Measurements from ENCODE around the gene SHISA5.
"Not testable (repeated sequence)": the region's sequence is repeated elsewhere in the genome, so short reads cannot be mapped to it uniquely, and the experiment has no call there.

Gene SHISA5

GRCh38 chr3:48500656-48501055, 3.3 kb downstream of the SHISA5 start:
- Histone ChIP-seq H3K4me3 (ENCODE audit: low read length) (no peak overlapping the region), H3K9me3 (replicated peaks; ENCODE audit: low read length) (no peaks in the 10 kb centered on the region), H3K27me3 (ENCODE audit: control insufficient read depth, insufficient read depth, low read length) (no peaks in the 10 kb centered on the region), H3K4me1 (ENCODE audit: control insufficient read depth, insufficient read depth, low read length) (peaks cover 26% of the 10 kb centered on the region), H3K4me2 (ENCODE audit: low read length) (no peak overlapping the region), H3K36me3 (ENCODE audit: insufficient read depth, low read length) (peaks cover 4% of the 10 kb centered on the region), H3K9ac (ENCODE audit: low read depth, low read length) (no peak overlapping the region)

GRCh38 chr3:48493203-48493501, 10.8 kb downstream of the SHISA5 start:
- H3K27me3 ChIP-seq (ENCODE audit: control insufficient read depth, insufficient read depth, low read length) = no peaks in the 10 kb centered on the region
- no peak overlapping the region for H3K9ac ChIP-seq (ENCODE audit: low read depth, low read length)
- no peak overlapping the region for H3K4me2 ChIP-seq (ENCODE audit: low read length)
- no peaks in the 10 kb centered on the region for H3K9me3 ChIP-seq (replicated peaks; ENCODE audit: low read length)
- H3K36me3 ChIP-seq (ENCODE audit: insufficient read depth, low read length) = peaks cover 7% of the 10 kb centered on the region
- no peaks in the 10 kb centered on the region for H3K4me1 ChIP-seq (ENCODE audit: control insufficient read depth, insufficient read depth, low read length)
- no peak overlapping the region for H3K4me3 ChIP-seq (ENCODE audit: low read length)

GRCh38 chr3:48492461-48493202, 11.3 kb downstream of the SHISA5 start:
- no peaks in the 10 kb centered on the region for H3K4me1 ChIP-seq (ENCODE audit: control insufficient read depth, insufficient read depth, low read length)
- H3K4me3 ChIP-seq (ENCODE audit: low read length) = no peak overlapping the region
- no peak overlapping the region for H3K9ac ChIP-seq (ENCODE audit: low read depth, low read length)
- no peaks in the 10 kb centered on the region for H3K9me3 ChIP-seq (replicated peaks; ENCODE audit: low read length)
- no peak overlapping the region for H3K4me2 ChIP-seq (ENCODE audit: low read length)
- no peaks in the 10 kb centered on the region for H3K27me3 ChIP-seq (ENCODE audit: control insufficient read depth, insufficient read depth, low read length)
- H3K36me3 ChIP-seq (ENCODE audit: insufficient read depth, low read length) = peaks cover 4% of the 10 kb centered on the region

DNA sequence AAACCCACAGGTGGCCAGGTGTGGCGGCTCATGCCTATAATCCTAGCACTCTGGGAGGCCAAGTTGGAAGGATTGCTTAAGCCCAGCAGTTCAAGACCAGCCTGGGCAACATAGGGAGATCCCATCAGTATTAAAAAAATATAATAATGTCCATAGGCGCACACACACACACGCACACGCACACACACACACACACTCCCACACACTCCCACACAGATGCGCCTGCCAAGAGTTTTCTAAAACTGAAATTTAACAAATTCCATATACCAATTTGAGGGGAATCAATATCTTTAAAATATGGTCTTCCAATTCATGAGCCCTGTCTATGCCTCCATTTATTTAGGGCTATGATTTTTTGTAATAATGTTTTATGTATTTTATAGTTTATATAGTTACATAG, 17.0 kb downstream of the SHISA5 start:
- Histone ChIP-seq H3K36me3 (ENCODE audit: insufficient read depth, low read length) (peaks cover 4% of the 10 kb centered on the region), H3K4me1 (ENCODE audit: control insufficient read depth, insufficient read depth, low read length) (no peaks in the 10 kb centered on the region), H3K27me3 (ENCODE audit: control insufficient read depth, insufficient read depth, low read length) (no peaks in the 10 kb centered on the region), H3K4me3 (ENCODE audit: low read length) (no peak overlapping the region), H3K4me2 (ENCODE audit: low read length) (no peak overlapping the region), H3K9me3 (replicated peaks; ENCODE audit: low read length) (no peaks in the 10 kb centered on the region), H3K9ac (ENCODE audit: low read depth, low read length) (no peak overlapping the region)

GRCh38 chr3:48482822-48483221, 21.2 kb downstream of the SHISA5 start:
- H3K9me3 ChIP-seq (replicated peaks; ENCODE audit: low read length); H3K4me2 ChIP-seq (ENCODE audit: low read length); H3K4me3 ChIP-seq (ENCODE audit: low read length); H3K4me1 ChIP-seq (ENCODE audit: control insufficient read depth, insufficient read depth, low read length); H3K27me3 ChIP-seq (ENCODE audit: control insufficient read depth, insufficient read depth, low read length); H3K36me3 ChIP-seq (ENCODE audit: insufficient read depth, low read length); H3K9ac ChIP-seq (ENCODE audit: low read depth, low read length): not testable (repeated sequence)

DNA sequence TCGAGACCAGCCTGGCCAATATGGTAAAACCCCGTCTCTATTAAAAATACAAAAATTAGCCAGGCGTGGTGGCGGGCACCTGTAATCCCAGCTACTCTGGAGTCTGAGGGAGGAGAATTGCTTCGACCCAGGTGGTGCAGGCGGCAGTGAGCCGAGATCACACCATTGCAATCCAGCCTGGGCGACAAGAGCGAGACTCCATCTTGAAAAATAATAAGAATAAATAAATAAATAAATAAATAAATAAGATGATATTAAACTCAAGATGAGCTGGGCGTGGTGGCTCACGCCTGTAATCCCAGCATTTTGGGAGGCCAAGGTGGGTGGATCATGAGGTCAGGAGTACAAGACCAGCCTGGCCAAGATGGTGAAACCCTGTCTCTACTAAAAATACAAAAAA, 23.1 kb downstream of the SHISA5 start:
- not testable (repeated sequence) for H3K4me3 ChIP-seq (ENCODE audit: low read length); H3K9ac ChIP-seq (ENCODE audit: low read depth, low read length); H3K27me3 ChIP-seq (ENCODE audit: control insufficient read depth, insufficient read depth, low read length); H3K4me2 ChIP-seq (ENCODE audit: low read length); H3K9me3 ChIP-seq (replicated peaks; ENCODE audit: low read length); H3K4me1 ChIP-seq (ENCODE audit: control insufficient read depth, insufficient read depth, low read length); H3K36me3 ChIP-seq (ENCODE audit: insufficient read depth, low read length)

DNA sequence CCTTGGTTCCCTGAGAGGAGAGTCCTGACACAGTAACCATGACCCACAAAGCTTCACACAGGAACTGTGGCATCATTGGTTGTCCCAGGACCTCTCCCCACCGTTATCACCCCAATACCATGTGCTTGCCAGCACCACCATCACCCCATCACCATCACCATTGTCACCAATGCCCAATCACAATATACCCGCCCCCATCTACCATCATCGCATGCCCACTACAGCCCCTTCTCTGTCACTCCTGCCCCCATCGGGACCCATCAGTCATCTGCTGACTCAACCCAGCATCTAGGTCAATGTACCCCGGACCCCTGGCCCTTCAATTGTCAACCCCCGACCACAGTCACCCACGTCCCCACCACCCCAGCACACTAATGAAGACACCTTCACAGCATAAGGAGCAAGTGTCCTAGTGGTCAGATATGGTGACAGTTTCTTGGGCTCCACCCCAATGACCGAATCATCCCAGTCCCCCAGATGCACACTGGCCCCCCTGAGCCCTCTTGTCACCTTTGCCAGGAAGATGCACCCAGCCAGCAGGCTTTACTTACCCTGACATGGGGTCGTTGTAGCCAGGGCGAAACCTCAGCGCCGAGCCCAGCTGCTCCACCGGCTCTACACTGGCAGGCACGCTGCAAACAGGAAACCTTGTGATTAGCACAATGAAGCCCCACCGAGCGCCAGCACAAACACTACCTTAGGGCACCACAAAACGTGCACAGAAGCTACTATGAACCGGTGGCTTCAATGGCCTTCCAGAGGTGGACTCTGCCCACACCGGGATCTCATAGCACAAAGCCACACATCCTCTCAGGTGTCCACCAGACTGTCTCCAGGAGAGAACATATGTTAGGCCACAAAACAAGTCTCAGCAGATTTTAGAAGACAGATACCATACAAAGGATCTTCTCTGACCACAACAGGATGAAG, 25.1 kb downstream of the SHISA5 start:
- Histone ChIP-seq H3K27me3 (ENCODE audit: control insufficient read depth, insufficient read depth, low read length) (no peaks in the 10 kb centered on the region), H3K4me3 (ENCODE audit: low read length) (no peak overlapping the region), H3K4me1 (ENCODE audit: control insufficient read depth, insufficient read depth, low read length) (no peaks in the 10 kb centered on the region), H3K4me2 (ENCODE audit: low read length) (no peak overlapping the region), H3K36me3 (ENCODE audit: insufficient read depth, low read length) (no peaks in the 10 kb centered on the region), H3K9me3 (replicated peaks; ENCODE audit: low read length) (no peaks in the 10 kb centered on the region), H3K9ac (ENCODE audit: low read depth, low read length) (no peak overlapping the region)

DNA sequence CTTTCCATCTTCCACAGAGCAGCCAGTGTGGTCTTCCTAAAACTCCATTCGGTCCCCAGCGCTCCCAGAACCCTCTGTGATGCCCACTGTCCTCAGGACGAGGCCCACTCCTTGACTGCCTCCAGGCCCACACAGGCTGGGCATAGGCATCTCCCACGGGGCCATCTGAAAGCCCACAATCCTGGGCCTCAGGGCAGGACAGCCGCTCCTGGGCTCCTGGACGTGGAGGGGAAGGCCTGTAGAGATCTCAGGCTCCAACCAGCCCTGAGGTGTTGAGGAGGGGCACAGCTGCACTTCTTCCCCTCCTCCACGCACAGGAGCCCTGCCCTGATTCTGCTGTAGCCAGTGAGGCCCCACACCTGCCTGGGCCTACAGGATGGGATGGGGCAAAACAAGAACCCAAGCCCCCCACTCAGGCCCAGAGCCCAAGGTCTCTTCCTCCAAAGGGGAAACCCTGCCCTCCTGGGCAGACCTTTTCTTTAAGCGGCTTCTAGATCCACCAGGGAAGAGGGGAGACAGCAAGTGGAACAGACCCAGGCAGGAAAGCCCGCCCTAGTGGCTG, 25.9 kb downstream of the SHISA5 start:
- Histone ChIP-seq H3K36me3 (ENCODE audit: insufficient read depth, low read length) (no peaks in the 10 kb centered on the region), H3K9me3 (replicated peaks; ENCODE audit: low read length) (no peaks in the 10 kb centered on the region), H3K9ac (ENCODE audit: low read depth, low read length) (no peak overlapping the region), H3K4me2 (ENCODE audit: low read length) (no peak overlapping the region), H3K4me1 (ENCODE audit: control insufficient read depth, insufficient read depth, low read length) (peaks cover 5% of the 10 kb centered on the region), H3K27me3 (ENCODE audit: control insufficient read depth, insufficient read depth, low read length) (no peaks in the 10 kb centered on the region), H3K4me3 (ENCODE audit: low read length) (no peak overlapping the region)

- H3K9ac ChIP-seq (ENCODE audit: low read depth, low read length) = no peak overlapping the region
- H3K9me3 ChIP-seq (replicated peaks; ENCODE audit: low read length) = no peaks in the 10 kb centered on the region
- H3K4me3 ChIP-seq (ENCODE audit: low read length) = no peak overlapping the region
These were observed 27.4 kb downstream of the SHISA5 start for GRCh38 chr3:48476426-48477053.

GRCh38 chr3:48475188-48475587, 28.8 kb downstream of the SHISA5 start:
- Histone ChIP-seq H3K4me3 (ENCODE audit: low read length) (no peak overlapping the region), H3K27me3 (ENCODE audit: control insufficient read depth, insufficient read depth, low read length) (no peaks in the 10 kb centered on the region), H3K4me2 (ENCODE audit: low read length) (no peak overlapping the region), H3K36me3 (ENCODE audit: insufficient read depth, low read length) (peaks cover under 1% of the 10 kb centered on the region), H3K4me1 (ENCODE audit: control insufficient read depth, insufficient read depth, low read length) (peaks cover 12% of the 10 kb centered on the region), H3K9me3 (replicated peaks; ENCODE audit: low read length) (no peaks in the 10 kb centered on the region), H3K9ac (ENCODE audit: low read depth, low read length) (no peak overlapping the region)

More at GRCh38 chr3:48476426-48477053, 27.4 kb downstream of the SHISA5 start:
- Histone ChIP-seq H3K27me3 (ENCODE audit: control insufficient read depth, insufficient read depth, low read length) (no peaks in the 10 kb centered on the region), H3K36me3 (ENCODE audit: insufficient read depth, low read length) (no peaks in the 10 kb centered on the region), H3K4me2 (ENCODE audit: low read length) (no peak overlapping the region), H3K4me1 (ENCODE audit: control insufficient read depth, insufficient read depth, low read length) (peaks cover 9% of the 10 kb centered on the region)

GRCh38 chr3:48474619-48475018, 29.4 kb downstream of the SHISA5 start:
- H3K9me3 ChIP-seq (replicated peaks; ENCODE audit: low read length) = no peaks in the 10 kb centered on the region
- H3K4me3 ChIP-seq (ENCODE audit: low read length) = no peak overlapping the region
- H3K27me3 ChIP-seq (ENCODE audit: control insufficient read depth, insufficient read depth, low read length) = no peaks in the 10 kb centered on the region
- H3K9ac ChIP-seq (ENCODE audit: low read depth, low read length) = no peak overlapping the region
- peaks cover 6% of the 10 kb centered on the region for H3K36me3 ChIP-seq (ENCODE audit: insufficient read depth, low read length)
- no peak overlapping the region for H3K4me2 ChIP-seq (ENCODE audit: low read length)
- H3K4me1 ChIP-seq (ENCODE audit: control insufficient read depth, insufficient read depth, low read length) = peaks cover 18% of the 10 kb centered on the region

Measured in skeletal muscle satellite cell (primary cell).